GM12878 (cell line): ENCODE data around the gene TBX4. TPM values are rescaled to one million over a fixed set of nuclear protein-coding genes. Genes with fewer than 3 reads are reported as not detected.
"Not testable (repeated sequence)": the region's sequence is repeated elsewhere in the genome, so short reads cannot be mapped to it uniquely, and the experiment has no call there.

Experiments used
- ATAC-seq: fragments of 200-7000 bp; cut with Tn5 transposase; 3 replicates; pipeline ENCODE4 v1.9.1; 2020; ENCODE audit warnings: mild to moderate bottlenecking, moderate library complexity
- BruUV-seq: library from RNA; stranded (reverse); fragments of 400-500 nt; replicated peaks from 2 replicates; lab custom pipeline; 2021; lab: Mats Ljungman, UMichigan
- CTCF ChIA-PET: fragments of 300-600 bp; sonication (Branson Sonifier 250); formaldehyde crosslinking; extraction: SDS; loops from one replicate; lab custom pipeline; 2021; ENCODE audit warnings: inconsistent platforms; lab: Yijun Ruan, JAX
- POLR2A ChIA-PET: fragments of 350-600 bp; formaldehyde crosslinking; extraction: SDS; loops from one replicate; lab custom pipeline; 2021; ENCODE audit warnings: inconsistent platforms; lab: Charles Lee
- RAD21 ChIA-PET: fragments of 300-600 bp; sonication (Branson Sonifier 250); formaldehyde crosslinking; loops from one replicate; lab custom pipeline; 2023; ENCODE audit warnings: antibody characterized with exemption; ENCODE audit not compliant: unreplicated experiment; lab: Charles Lee
- SMC1A ChIA-PET: fragments of 300-600 bp; sonication (Branson Sonifier 250); formaldehyde crosslinking; loops from one replicate; lab custom pipeline; 2023; ENCODE audit not compliant: unreplicated experiment, uncharacterized antibody; lab: Charles Lee
- DNase-seq: peaks from one replicate; pipeline ENCODE4 v3.0.0-alpha.2; 2011; ENCODE audit warnings: low read depth, low spot score
- FAIRE-seq: peaks from 3 replicates; lab custom pipeline; 2011; peaks lifted over from hg19 to GRCh38; lab: Jason Lieb, UNC
- H2AFZ ChIP-seq: 2 replicates; pipeline ENCODE4 v1.6.0; 2011; ENCODE audit warnings: low read depth, low read length, control low read depth; ENCODE audit not compliant: control insufficient read depth
- H3K27ac ChIP-seq: 2 replicates; pipeline ENCODE4 v1.5.1; 2011; ENCODE audit warnings: control low read depth; ENCODE audit not compliant: control insufficient read depth, insufficient read depth
- H3K27me3 ChIP-seq, 2 experiments: replicated peaks in 1 of 2; 2 replicates each; pipeline versions ENCODE4 v1.6.0 to v1.6.1; 2011; ENCODE audit warnings: low read length in 1 of 2; ENCODE audit not compliant: control insufficient read depth in 2 of 2, insufficient read depth in 2 of 2
- H3K36me3 ChIP-seq, 2 experiments: 2 replicates each; pipeline ENCODE4 v1.5.1; 2011; ENCODE audit warnings: low read length in 1 of 2; ENCODE audit not compliant: control insufficient read depth in 2 of 2, insufficient read depth in 2 of 2
- H3K4me1 ChIP-seq: 2 replicates; pipeline ENCODE4 v1.6.1; 2011; ENCODE audit warnings: mild to moderate bottlenecking, low read length, moderate library complexity, mixed read lengths; ENCODE audit not compliant: control insufficient read depth, insufficient read depth
- H3K4me2 ChIP-seq: 2 replicates; pipeline ENCODE4 v1.6.0; 2011; ENCODE audit warnings: control low read depth; ENCODE audit not compliant: control insufficient read depth, insufficient read depth
- H3K4me3 ChIP-seq: fragments of 200-600 bp; sonication (generic); 2 replicates; pipeline ENCODE4 v1.5.1; 2016
- H3K79me2 ChIP-seq: 2 replicates; pipeline ENCODE4 v1.6.0; 2011; ENCODE audit warnings: low read length; ENCODE audit not compliant: control insufficient read depth, insufficient read depth
- H3K9ac ChIP-seq: 2 replicates; pipeline ENCODE4 v1.8.0; 2011; ENCODE audit warnings: low read length, control low read depth, mixed read lengths; ENCODE audit not compliant: control insufficient read depth, insufficient read depth
- H3K9me3 ChIP-seq: replicated peaks from 3 replicates; pipeline ENCODE4 v1.5.1; 2011; ENCODE audit warnings: mild to moderate bottlenecking, low read length; ENCODE audit not compliant: control insufficient read depth, insufficient read depth
- H4K20me1 ChIP-seq: 2 replicates; pipeline ENCODE4 v1.6.0; 2011; ENCODE audit not compliant: control insufficient read depth, insufficient read depth
- ETV6 ChIP-seq, 2 experiments: fragments of 450-650 bp in 1 of 2; IDR thresholded peaks in 1 of 2; conservative IDR thresholded peaks in 1 of 2; 2 replicates each; pipeline ENCODE4 v1.6.1; 2014; ENCODE audit warnings: antibody characterized with exemption in 1 of 2, borderline replicate concordance in 1 of 2, low read depth in 1 of 2, mild to moderate bottlenecking in 1 of 2, moderate library complexity in 1 of 2
- IRF4 ChIP-seq: IDR thresholded peaks from 2 replicates; pipeline ENCODE4 v1.6.1; 2011; ENCODE audit warnings: low read depth, low read length
- JUND ChIP-seq: IDR thresholded peaks from 2 replicates; pipeline ENCODE4 v1.6.1; 2012; ENCODE audit warnings: low read depth, mild to moderate bottlenecking, low read length, improper control_type of control experiment, moderate library complexity
- NFXL1 ChIP-seq: fragments of 450-650 bp; IDR thresholded peaks from 2 replicates; pipeline ENCODE4 v1.6.1; 2017; ENCODE audit warnings: antibody characterized with exemption, mild to moderate bottlenecking, borderline replicate concordance
- ZZZ3 ChIP-seq: IDR thresholded peaks from 2 replicates; pipeline ENCODE4 v1.6.1; 2011; ENCODE audit warnings: low read depth; ENCODE audit not compliant: control insufficient read depth, insufficient read length
- WGBS: methylation state at CpG from one replicate; pipeline ENCODE4 v1.1.6; 2016; ENCODE audit warnings: low lambda C conversion rate; ENCODE audit not compliant: insufficient replicate concordance, insufficient coverage; ENCODE audit errors: missing lambda C conversion rate; 5-methylcytosine and 5-hydroxymethylcytosine counted together
- in situ Hi-C: fragments of 300-500 bp; cut with MboI; formaldehyde crosslinking; loops from 9 replicates; pipeline ENCODE4 v1.14.3; 2018; ENCODE audit warnings: mixed read lengths
- intact Hi-C: fragments of 100-400 bp; cut with micrococcal nuclease; formaldehyde crosslinking; loops from one replicate; pipeline ENCODE4 v1.14.2; 2022; ENCODE audit not compliant: unreplicated experiment
- polyA plus RNA-seq, 11 experiments: library from polyadenylated mRNA; depleted of rRNA in 4 of 11; unstranded in 6 of 11; stranded (reverse) in 5 of 11; fragments of >200 nt; fragmentation: Nextera tagmentation in 4 of 11; fragmentation: Illumina TruSeq in 1 of 11; extraction: Ambion mirVana in 4 of 11; extraction: Trizol in 1 of 11; gene quantifications; 1 replicate in 1 of 11; 2 replicates in 10 of 11; pipeline versions ENCODE4 v1.2.1 to v1.2.3, GENCODE V29; 2011 to 2016; ENCODE audit warnings: inconsistent platforms in 2 of 11, missing spikeins in 2 of 11, low read depth in 1 of 11
- total RNA-seq, 4 experiments: library from RNA; depleted of rRNA in 3 of 4; stranded (reverse); fragments of >200 nt in 3 of 4; fragmentation: Illumina TruSeq in 1 of 4; extraction: Trizol in 1 of 4; gene quantifications; 2 replicates each; pipeline versions ENCODE4 v1.2.1 to v1.2.3, GENCODE V29; 2013 to 2021

TBX4 gene
- total and polyA plus RNA-seq, 10 of the 15 experiments (the other 5 are each of a cell fraction or from before 2014, with no cell fraction given), result 0.01 TPM; not detected in 9

GRCh38 chr17:61441507-61441906 is 10.7 kb upstream of the TBX4 start:
- H3K4me3 ChIP-seq, POLR2A ChIA-PET, FAIRE-seq: not testable (repeated sequence)

GRCh38 chr17:61442136-61442775 is 10.0 kb upstream of the TBX4 start:
- SMC1A ChIA-PET, result no interaction called here
- H3K4me2 ChIP-seq, result no peak overlapping the region
- DNase-seq, result no peak
- no peaks in the 10 kb centered on the region; a peak in 2 of 4 replicates for H3K27me3 ChIP-seq
- H3K9me3 ChIP-seq, result peaks cover 2% of the 10 kb centered on the region; the same call in 1 of the 3 replicates
- no peak overlapping the region for H2AFZ ChIP-seq
- TF ChIP-seq JUND (no peak), ETV6 (conservative IDR thresholded peaks at IDR 0.05 in 1 of 2, IDR thresholded peaks at IDR 0.05 in 1 of 2; ENCODE audit: borderline replicate concordance in 1 of 2, low read depth in 1 of 2) (peak in 1 of 2 experiments; percentile 95; a peak in 2 of 4 replicates), IRF4 (no peak), ZZZ3 (no peak)
- TF ChIP-seq, all 136 proteins: peak for 1
- no peak overlapping the region for H3K4me3 ChIP-seq
- FAIRE-seq (no peak), ATAC-seq (no peak)
- in situ Hi-C loops, result no loop called here
- no peaks in the 10 kb centered on the region for H4K20me1 ChIP-seq
- intact Hi-C loops, result no loop called here
- no peaks in the 10 kb centered on the region for H3K4me1 ChIP-seq
- WGBS, result 10% methylated on average over 4 of the region's 4 CpGs
- no peak overlapping the region for H3K27ac ChIP-seq
- no peaks in the 10 kb centered on the region for H3K36me3 ChIP-seq
- no peak overlapping the region for H3K9ac ChIP-seq
- H3K79me2 ChIP-seq, result no peaks in the 10 kb centered on the region
- BruUV-seq, result no TSS peak
- CTCF ChIA-PET, result interaction anchor here (1.4 kb wide), 1 partner anchor 143 kb away, joined by 3 read pairs; no protein-coding TSS in a partner anchor
- RAD21 ChIA-PET, result interaction anchor here (1.1 kb wide), 1 partner anchor 25 kb away, joined by 3 read pairs; no protein-coding TSS in a partner anchor
- POLR2A ChIA-PET, result no interaction called here

More at GRCh38 chr17:61441507-61441906, 10.7 kb upstream of the TBX4 start:
- SMC1A ChIA-PET, H3K9ac ChIP-seq, H4K20me1 ChIP-seq, H2AFZ ChIP-seq, BruUV-seq, H3K36me3 ChIP-seq, RAD21 ChIA-PET, H3K27ac ChIP-seq, DNase-seq, H3K4me2 ChIP-seq, H3K79me2 ChIP-seq, intact Hi-C loops, ATAC-seq, H3K9me3 ChIP-seq, H3K4me1 ChIP-seq, H3K27me3 ChIP-seq, in situ Hi-C loops: not testable (repeated sequence)
- WGBS, result 42% methylated on average over 6 of the region's 6 CpGs
- peak; percentile 60; the same call in 1 of the 2 replicates for TF ChIP-seq NFXL1
- CTCF ChIA-PET, result interaction anchor here (1.4 kb wide), 1 partner anchor 143 kb away, joined by 3 read pairs; no protein-coding TSS in a partner anchor
